HCT116 (cell line): ENCODE measurements around the gene ARL4C. TPM values are rescaled to one million over a fixed set of nuclear protein-coding genes. Genes with fewer than 3 reads are reported as not detected.

Experiments
- ATAC-seq: fragments of 200-7000 bp; cut with Tn5 transposase; 2 replicates; pipeline ENCODE4 v1.9.1; 2020; ENCODE audit warnings: mild to moderate bottlenecking, moderate library complexity
- BruUV-seq: library from RNA; stranded (reverse); fragments of 400-500 nt; replicated peaks from 2 replicates; lab custom pipeline; 2021; lab: Mats Ljungman, UMichigan
- CTCF ChIA-PET: fragments of 300-600 bp; sonication (Branson Sonifier 250); formaldehyde crosslinking; loops from one replicate; lab custom pipeline; 2021; ENCODE audit warnings: antibody characterized with exemption; lab: Charles Lee
- POLR2A ChIA-PET: fragments of 300-600, 350-600 bp; sonication (Branson Sonifier 250); formaldehyde crosslinking; loops from one replicate; lab custom pipeline; 2021; ENCODE audit warnings: antibody characterized with exemption; lab: Charles Lee
- RAD21 ChIA-PET, 2 experiments: fragments of 300-600 bp; sonication (Branson Sonifier 250); formaldehyde crosslinking; loops; one replicate each; lab custom pipeline; 2023; ENCODE audit warnings: low total read pairs in 2 of 2; ENCODE audit not compliant: uncharacterized antibody in 2 of 2, unreplicated experiment in 2 of 2, low non-redundant PET in 1 of 2; lab: Charles Lee
- DNase-seq: peaks from one replicate; pipeline ENCODE4 v3.0.0-alpha.2; 2010; ENCODE audit warnings: low read depth, low spot score
- H2AFZ ChIP-seq: fragments of 200-600 bp; shearing (Covaris generic), sonication (generic); 2 replicates; pipeline ENCODE4 v1.6.1; 2017; ENCODE audit warnings: low read depth, mixed run types, mixed read lengths, antibody characterized with exemption, low read length; ENCODE audit not compliant: poor library complexity, severe bottlenecking
- H3K27ac ChIP-seq: 2 replicates; pipeline ENCODE4 v1.5.1; 2012; ENCODE audit warnings: low read depth, low read length
- H3K27me3 ChIP-seq: fragments of 200-600 bp; sonication (generic); 2 replicates; pipeline ENCODE4 v1.6.1; 2016; ENCODE audit warnings: mixed run types, low read length, mixed read lengths; ENCODE audit not compliant: insufficient read depth
- H3K36me3 ChIP-seq, 2 experiments: fragments of 200-500 bp in 1 of 2; fragments of 200-600 bp in 1 of 2; sonication (Bioruptor generic) in 1 of 2; sonication (generic) in 1 of 2; 2 replicates each; pipeline versions ENCODE4 v1.5.1 to v1.6.1; 2014 to 2016; ENCODE audit warnings: low read length in 2 of 2, inconsistent platforms in 1 of 2, mixed read lengths in 1 of 2, mixed run types in 1 of 2; ENCODE audit not compliant: insufficient read depth in 2 of 2, control insufficient read depth in 1 of 2
- H3K4me1 ChIP-seq, 2 experiments: fragments of 200-600 bp in 1 of 2; sonication (generic) in 1 of 2; 2 replicates each; pipeline versions ENCODE4 v1.5.1 to v1.6.1; 2012 to 2017; ENCODE audit warnings: low read length in 2 of 2, inconsistent platforms in 1 of 2, mild to moderate bottlenecking in 1 of 2, mixed read lengths in 1 of 2, mixed run types in 1 of 2, moderate library complexity in 1 of 2; ENCODE audit not compliant: insufficient read depth in 2 of 2, control insufficient read depth in 1 of 2
- H3K4me2 ChIP-seq: fragments of 200-600 bp; sonication (generic); 2 replicates; pipeline ENCODE4 v1.6.1; 2017; ENCODE audit warnings: mixed run types, low read length, mixed read lengths
- H3K4me3 ChIP-seq, 2 experiments: fragments of 200-600 bp in 1 of 2; sonication (generic) in 1 of 2; replicated peaks in 1 of 2; 2 replicates each; pipeline ENCODE4 v1.5.1; 2011 to 2016; ENCODE audit warnings: low read length in 2 of 2, control low read depth in 1 of 2, low read depth in 1 of 2, mild to moderate bottlenecking in 1 of 2, mixed read lengths in 1 of 2, mixed run types in 1 of 2
- H3K79me2 ChIP-seq: fragments of 200-600 bp; sonication (generic); 2 replicates; pipeline ENCODE4 v1.6.1; 2017; ENCODE audit warnings: mild to moderate bottlenecking, mixed run types, low read length, moderate library complexity, mixed read lengths; ENCODE audit not compliant: insufficient read depth
- H3K9ac ChIP-seq: fragments of 200-600 bp; sonication (generic); 2 replicates; pipeline ENCODE4 v1.6.1; 2016; ENCODE audit warnings: low read length, mixed read lengths
- H3K9me2 ChIP-seq: fragments of 200-600 bp; sonication (generic), shearing (Covaris generic); 2 replicates; pipeline ENCODE4 v1.6.1; 2017; ENCODE audit warnings: mixed run types, mild to moderate bottlenecking, moderate library complexity; ENCODE audit not compliant: insufficient read depth
- H3K9me3 ChIP-seq, 2 experiments: fragments of 200-500 bp in 1 of 2; fragments of 200-600 bp in 1 of 2; sonication (Bioruptor generic) in 1 of 2; sonication (generic) in 1 of 2; 2 replicates each; pipeline ENCODE4 v1.6.1; 2014 to 2017; ENCODE audit warnings: low read length in 2 of 2, mixed read lengths in 2 of 2, inconsistent platforms in 1 of 2, low read depth in 1 of 2, mild to moderate bottlenecking in 1 of 2, mixed run types in 1 of 2, moderate library complexity in 1 of 2; ENCODE audit not compliant: control insufficient read depth in 1 of 2, insufficient read depth in 1 of 2
- H4K20me1 ChIP-seq: fragments of 200-600 bp; sonication (generic), shearing (Covaris generic); 2 replicates; pipeline ENCODE4 v1.6.1; 2017; ENCODE audit warnings: mixed run types, mild to moderate bottlenecking, moderate library complexity; ENCODE audit not compliant: insufficient read depth
- ATF3 ChIP-seq: IDR thresholded peaks from 2 replicates; pipeline ENCODE4 v1.6.1; 2012
- CBX3 ChIP-seq: IDR thresholded peaks from 2 replicates; pipeline ENCODE4 v1.6.1; 2012; ENCODE audit warnings: low read depth
- EGR1 ChIP-seq: IDR thresholded peaks from 2 replicates; pipeline ENCODE4 v1.6.1; 2012; ENCODE audit warnings: low read depth
- ELF1 ChIP-seq: IDR thresholded peaks from 2 replicates; pipeline ENCODE4 v1.6.1; 2012; ENCODE audit warnings: low read depth, borderline replicate concordance
- EZH2 ChIP-seq: fragments of 200-600 bp; sonication (generic); IDR thresholded peaks from 2 replicates; pipeline ENCODE4 v1.6.1; 2017; ENCODE audit warnings: antibody characterized with exemption, mixed run types
- EZH2phosphoT487 ChIP-seq: fragments of 200-600 bp; IDR thresholded peaks from 2 replicates; pipeline ENCODE4 v1.6.1; 2018; ENCODE audit warnings: antibody characterized with exemption, borderline replicate concordance
- JUND ChIP-seq: IDR thresholded peaks from 2 replicates; pipeline ENCODE4 v1.6.1; 2012
- POLR2AphosphoS5 ChIP-seq: IDR thresholded peaks from 2 replicates; pipeline ENCODE4 v1.6.1; 2011; ENCODE audit warnings: mild to moderate bottlenecking, low read depth, low read length, moderate library complexity
- RAD21 ChIP-seq: IDR thresholded peaks from 2 replicates; pipeline ENCODE4 v1.6.1; 2012; ENCODE audit warnings: low read depth, mild to moderate bottlenecking
- REST ChIP-seq: IDR thresholded peaks from 2 replicates; pipeline ENCODE4 v1.6.1; 2012; ENCODE audit warnings: low read depth
- SIN3A ChIP-seq: IDR thresholded peaks from 2 replicates; pipeline ENCODE4 v1.6.1; 2012; ENCODE audit warnings: low read depth
- SRF ChIP-seq: IDR thresholded peaks from 2 replicates; pipeline ENCODE4 v1.6.1; 2012; ENCODE audit warnings: low read depth
- TCF7L2 ChIP-seq: IDR thresholded peaks from 2 replicates; pipeline ENCODE4 v1.7.0; 2011; ENCODE audit warnings: borderline replicate concordance, inconsistent platforms; ENCODE audit not compliant: insufficient read depth, insufficient read length; ENCODE audit errors: extremely low read depth
- YY1 ChIP-seq: IDR thresholded peaks from 2 replicates; pipeline ENCODE4 v1.6.1; 2011; ENCODE audit warnings: low read length, low read depth, moderate library complexity, mild to moderate bottlenecking; ENCODE audit not compliant: insufficient replicate concordance; ENCODE audit errors: extremely low read depth
- ZFX ChIP-seq: fragments of 450-650 bp; IDR thresholded peaks from 2 replicates; pipeline ENCODE4 v1.6.1; 2017
- ZNF274 ChIP-seq: fragments of 200-500 bp; sonication (Bioruptor generic); IDR thresholded peaks from 2 replicates; pipeline ENCODE4 v1.6.1; 2014; ENCODE audit warnings: mild to moderate bottlenecking, low read depth, low read length, inconsistent platforms
- intact Hi-C: fragments of 100-400 bp; cut with micrococcal nuclease; formaldehyde crosslinking; loops from 2 replicates; pipeline ENCODE4 v1.10.0; 2022
- total RNA-seq: library from RNA; stranded (reverse); gene quantifications from one replicate; pipeline ENCODE4 v1.2.1, GENCODE V29; 2021; ENCODE audit not compliant: unreplicated experiment

ARL4C gene
- total RNA-seq, 1 experiment from 2014 or later, result 4.1 TPM

- TF ChIP-seq SIN3A (no peak), EZH2 (no peak), SRF (no peak), EGR1 (no peak), POLR2AphosphoS5 (no peak), ATF3 (no peak)
These were observed 24.7 kb upstream of the ARL4C start (continued) for GRCh38 chr2:234521536-234521935.

- no peak for DNase-seq
- intact Hi-C loops, result no loop called here
- CTCF ChIA-PET, result no interaction called here
These were observed 22.2 kb upstream of the ARL4C start for GRCh38 chr2:234518986-234519642.

More at GRCh38 chr2:234518986-234519642, 22.2 kb upstream of the ARL4C start:
- Histone ChIP-seq H3K4me3 (no peak overlapping the region), H3K36me3 (no peaks in the 10 kb centered on the region), H2AFZ (no peak overlapping the region), H3K4me1 (no peaks in the 10 kb centered on the region), H3K79me2 (no peaks in the 10 kb centered on the region), H3K4me2 (no peak overlapping the region), H4K20me1 (no peaks in the 10 kb centered on the region), H3K27me3 (no peaks in the 10 kb centered on the region), H3K9ac (no peak overlapping the region), H3K9me2 (no peaks in the 10 kb centered on the region), H3K27ac (no peak overlapping the region), H3K9me3 (no peaks in the 10 kb centered on the region)
- ChIA-PET RAD21 (no interaction called here), POLR2A (no interaction called here)
- ATAC-seq, result no peak
- no TSS peak for BruUV-seq
- TF ChIP-seq ZNF274 (no peak), ELF1 (no peak), EZH2 (no peak), EGR1 (no peak), SIN3A (no peak), TCF7L2 (no peak), CBX3 (no peak), REST (no peak), RAD21 (no peak), EZH2phosphoT487 (no peak), SRF (no peak), JUND (no peak), ZFX (no peak), YY1 (no peak), ATF3 (no peak)
